GM18870 (cell line): ENCODE results near the gene ITPR2.

ENCODE experiments used
- ATAC-seq: cut with Tn5 transposase; IDR thresholded peaks from one replicate; pipeline ENCODE4 v1.9.1; 2021; ENCODE audit warnings: moderate library complexity; ENCODE audit not compliant: unreplicated experiment

ITPR2 gene

GRCh38 chr12:26374934-26375680 lies 457.9 kb downstream of the ITPR2 start:
- ATAC-seq = no peak

DNA sequence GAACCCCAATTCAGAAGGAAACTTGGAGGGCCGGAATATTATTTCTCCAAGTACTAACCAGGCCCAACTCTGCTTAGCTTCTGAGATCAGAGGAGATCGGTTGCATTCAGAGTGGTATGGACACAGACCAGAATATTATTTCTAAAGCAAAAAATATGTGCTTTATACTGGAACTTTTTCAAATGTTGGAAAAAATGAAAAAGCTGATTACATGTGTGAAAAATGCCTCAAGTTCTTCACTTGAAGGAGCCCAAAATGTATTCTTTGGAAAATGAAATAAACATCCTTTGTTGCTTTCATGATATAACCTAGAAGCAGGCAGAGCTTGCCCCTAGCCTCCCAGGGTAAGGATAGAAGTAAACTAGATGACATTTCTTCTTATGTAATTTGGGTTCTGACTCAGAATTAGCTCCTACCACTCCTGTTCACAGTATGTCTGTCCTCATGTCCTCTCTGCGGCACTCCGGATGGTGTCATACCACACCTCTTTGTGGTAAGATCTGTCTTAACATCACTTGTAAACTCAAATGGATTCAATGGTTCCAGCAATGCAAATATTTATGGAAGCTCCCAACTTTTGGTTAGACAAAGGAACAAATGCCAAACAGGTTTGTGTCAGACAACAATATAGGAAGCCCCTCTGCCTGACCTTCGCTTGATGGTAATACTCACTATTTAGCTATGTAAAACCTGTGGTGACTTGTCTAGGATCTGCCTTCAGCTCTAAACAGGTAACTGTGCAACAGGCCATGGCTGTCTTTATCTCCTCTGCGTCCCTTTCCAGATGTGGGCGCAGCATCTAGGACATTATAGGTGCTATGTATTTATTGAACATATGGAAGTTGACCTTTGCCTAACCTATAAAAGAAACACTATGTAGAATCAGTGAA lies 459.1 kb downstream of the ITPR2 start:
- ATAC-seq = no peak

DNA sequence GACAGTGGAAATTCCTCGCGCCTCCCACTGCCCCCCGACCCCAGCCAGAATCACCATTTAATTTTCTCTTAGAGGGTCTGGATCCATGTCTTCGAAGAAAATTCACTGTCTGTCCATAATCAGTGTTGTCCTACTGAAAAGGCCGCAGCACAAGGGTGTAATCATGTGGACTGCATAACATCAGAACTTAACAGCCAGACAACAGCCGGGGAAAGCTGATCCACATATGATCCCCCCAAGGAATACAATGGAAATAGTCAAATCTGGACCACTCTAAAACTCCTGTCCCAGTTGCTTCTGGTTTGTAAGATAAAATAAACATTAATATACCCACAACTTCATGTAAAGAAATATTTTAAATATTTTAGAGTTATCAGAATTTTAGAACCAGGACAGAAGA lies 460.1 kb downstream of the ITPR2 start:
- no peak for ATAC-seq

- ATAC-seq = no peak
Measured at GRCh38 chr12:26370098-26370497, 462.9 kb downstream of the ITPR2 start.

DNA sequence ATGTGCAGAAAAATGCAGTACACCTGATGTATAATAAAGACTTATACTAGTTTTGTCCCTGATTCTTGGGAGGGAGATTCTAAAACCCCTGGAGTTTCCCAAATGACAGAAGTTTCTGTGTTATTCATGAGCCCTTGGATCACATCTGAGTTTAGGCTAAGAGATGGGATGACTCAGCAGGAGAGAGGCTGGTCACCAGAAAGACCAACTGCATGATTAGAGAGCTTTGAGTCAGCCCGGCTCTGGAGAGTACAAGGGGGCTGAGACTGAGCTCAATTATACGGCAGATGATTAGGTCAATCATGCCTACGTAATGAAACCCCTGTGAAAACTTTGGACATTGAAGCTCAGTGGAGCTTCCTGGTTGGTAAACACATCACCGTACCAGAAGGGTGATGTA lies 463.4 kb downstream of the ITPR2 start:
- no peak for ATAC-seq

DNA sequence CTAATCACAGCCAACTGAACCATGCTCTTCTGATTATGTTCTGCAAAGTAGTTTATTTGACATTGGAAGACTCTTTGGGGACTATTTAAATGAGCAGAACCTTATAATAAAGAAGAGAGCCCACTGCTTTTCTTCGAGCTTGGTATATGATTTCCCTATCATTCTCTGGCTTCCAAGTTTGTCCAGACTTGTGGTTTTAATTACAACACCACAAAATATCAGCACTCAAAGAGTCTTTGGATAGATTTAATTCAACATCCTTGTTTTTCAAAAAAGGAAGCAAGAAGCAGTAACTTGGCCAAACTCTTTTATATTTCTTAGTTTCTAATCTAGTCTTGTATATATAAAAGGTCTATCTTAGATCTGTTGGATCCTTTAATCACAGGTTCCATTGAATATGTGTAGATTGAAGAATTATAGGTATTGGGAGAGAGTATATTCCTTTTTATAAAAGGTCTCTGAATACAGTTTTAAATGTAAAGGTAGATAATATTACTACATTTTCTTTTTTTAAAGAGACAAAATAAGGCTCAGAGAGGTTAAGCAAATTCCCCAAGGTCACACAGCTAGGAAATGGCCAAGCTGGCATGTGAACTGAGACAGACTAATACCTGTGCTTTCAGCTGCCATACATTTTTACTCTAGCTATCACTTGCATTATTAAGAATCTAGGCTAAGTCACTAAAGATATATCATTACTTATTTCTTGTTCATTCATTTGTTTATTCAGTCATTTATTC lies 464.8 kb downstream of the ITPR2 start:
- ATAC-seq = no peak

DNA sequence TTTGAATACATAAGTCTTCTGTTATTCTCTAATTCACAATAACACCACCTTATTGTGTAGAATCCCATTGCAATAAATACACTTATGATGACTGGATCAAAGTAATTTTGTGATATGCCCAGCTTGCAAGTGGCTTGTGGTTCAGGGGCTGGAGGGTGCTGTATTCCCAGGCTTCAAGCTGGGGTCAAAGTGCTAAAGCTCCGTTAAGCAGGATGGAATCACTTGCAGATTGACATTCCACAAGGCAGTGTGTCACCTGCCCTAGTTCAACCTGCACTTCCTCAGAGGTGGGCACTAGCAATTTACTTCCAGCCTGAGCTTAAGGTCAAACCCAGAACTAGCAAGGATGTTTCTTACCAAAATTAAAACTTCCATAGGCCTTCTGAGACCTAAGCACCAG lies 471.0 kb downstream of the ITPR2 start:
- ATAC-seq = no peak

- ATAC-seq = no peak
Measured at GRCh38 chr12:26360062-26360461, 472.9 kb downstream of the ITPR2 start.

DNA sequence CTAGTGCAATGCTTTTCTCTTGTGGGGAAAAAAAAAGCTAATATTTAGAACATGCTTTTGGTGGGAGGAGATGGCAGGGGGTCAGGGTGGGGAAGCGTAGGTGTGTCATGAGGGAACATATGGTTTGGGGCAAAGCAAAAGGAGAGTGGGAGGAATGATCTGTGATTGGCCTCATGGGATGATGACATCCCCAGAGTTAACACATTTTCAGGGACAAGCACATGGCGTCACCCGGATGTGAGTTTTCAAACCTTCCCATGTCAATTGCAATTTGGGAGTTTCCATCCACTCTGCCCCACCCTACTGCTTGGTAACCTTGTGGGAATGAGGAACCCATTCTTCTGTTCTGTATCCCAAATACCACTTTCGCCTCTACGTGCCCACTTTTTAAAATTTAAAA lies 473.4 kb downstream of the ITPR2 start:
- ATAC-seq = no peak

DNA sequence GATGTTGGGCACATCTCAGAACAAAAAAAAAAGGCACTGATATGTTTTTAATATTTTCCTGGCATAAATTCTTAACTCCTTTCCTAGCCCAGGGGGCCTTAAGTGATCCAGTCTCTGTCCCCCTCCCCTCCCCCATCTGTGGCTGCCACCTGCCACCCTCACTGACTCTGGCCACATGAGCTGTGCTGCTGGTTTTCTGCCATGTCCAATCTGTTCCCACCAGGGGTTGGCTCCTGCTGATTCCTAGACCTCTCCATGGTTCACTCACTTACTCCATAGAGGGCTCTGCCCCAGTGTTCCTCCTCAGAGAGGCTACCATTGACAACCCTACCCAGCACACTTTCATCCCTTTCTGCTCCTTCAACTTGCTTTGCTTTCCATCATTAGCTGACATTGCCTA lies 474.3 kb downstream of the ITPR2 start:
- no peak for ATAC-seq

- no peak for ATAC-seq
Measured at GRCh38 chr12:26347300-26347699, 485.7 kb downstream of the ITPR2 start.

GRCh38 chr12:26346736-26347135 lies 486.3 kb downstream of the ITPR2 start:
- no peak for ATAC-seq

DNA sequence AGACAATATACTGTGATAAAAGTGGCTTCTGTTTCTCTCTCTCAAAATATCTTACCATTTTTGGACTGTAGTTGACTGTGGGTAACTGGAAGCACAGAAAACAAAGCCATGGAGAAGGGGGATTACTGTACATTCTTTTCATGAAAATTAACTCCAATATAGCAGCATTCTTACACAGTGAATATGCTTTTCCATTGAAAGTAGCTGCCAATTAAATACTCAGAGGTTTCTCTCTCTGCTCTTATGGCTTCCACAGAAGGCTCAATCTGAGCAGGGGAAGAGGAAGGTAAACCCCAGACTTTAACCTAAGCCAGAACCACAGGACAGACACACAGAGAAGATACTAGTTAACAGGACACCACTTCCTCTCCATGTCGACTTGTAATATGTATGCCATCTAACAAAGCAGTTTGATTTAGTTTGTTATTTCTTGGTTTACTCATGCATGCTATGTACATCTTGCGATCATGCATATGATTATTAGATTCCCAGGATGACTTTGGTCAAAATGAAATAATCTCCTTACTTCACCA lies 487.5 kb downstream of the ITPR2 start:
- no peak for ATAC-seq

- ATAC-seq = no peak
Measured at GRCh38 chr12:26341491-26341890, 491.5 kb downstream of the ITPR2 start.

- peak; percentile 51 for ATAC-seq
Measured at GRCh38 chr12:26340649-26341048, 492.3 kb downstream of the ITPR2 start.

- ATAC-seq = no peak
Measured at GRCh38 chr12:26339976-26340375, 493.0 kb downstream of the ITPR2 start.

- no peak for ATAC-seq
Measured at GRCh38 chr12:26338586-26339572, 494.1 kb downstream of the ITPR2 start.

- ATAC-seq = no peak
Measured at GRCh38 chr12:26335651-26336050, 497.3 kb downstream of the ITPR2 start.

DNA sequence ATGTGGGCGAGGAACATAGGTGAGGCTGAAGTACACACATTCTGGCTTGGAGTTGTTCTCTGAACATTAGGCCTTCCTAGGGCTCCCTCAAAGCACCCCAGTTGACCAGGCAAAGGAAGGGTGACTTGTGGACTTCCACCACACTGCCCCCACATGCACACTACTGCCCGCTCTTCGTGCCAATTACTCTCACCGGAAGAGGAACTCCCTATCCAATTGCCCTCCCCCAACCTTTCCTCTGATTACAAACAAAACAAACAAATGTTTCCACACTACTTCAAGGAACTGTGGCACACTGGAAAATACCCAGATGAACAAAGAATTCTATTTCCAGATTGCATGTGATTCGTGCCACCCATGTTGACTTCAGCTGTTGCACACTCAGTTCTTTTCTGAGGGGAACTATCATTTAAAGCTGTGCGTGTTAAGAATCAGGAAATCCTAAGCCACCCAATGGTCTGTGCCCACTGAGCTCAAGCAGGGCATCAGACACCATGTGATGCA lies 498.3 kb downstream of the ITPR2 start:
- ATAC-seq = no peak

DNA sequence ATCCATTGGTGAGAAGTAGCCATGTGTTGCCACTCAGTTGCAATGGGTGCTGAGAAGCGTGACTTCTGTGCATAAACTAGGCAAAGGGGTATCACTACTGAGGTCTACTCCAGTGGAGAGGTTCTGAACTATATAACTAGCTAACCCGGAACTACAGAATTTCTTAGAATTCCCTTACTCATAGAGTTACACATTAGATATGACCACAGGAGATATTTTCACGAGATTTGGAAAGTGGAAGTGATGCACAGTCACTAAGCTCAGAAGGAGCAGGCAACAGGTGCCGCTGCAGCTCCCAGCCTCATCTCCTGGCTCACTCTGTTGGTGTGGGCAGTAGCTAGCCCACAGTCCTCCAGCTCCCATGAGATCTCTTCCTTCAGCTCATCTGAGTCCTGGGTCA lies 501.0 kb downstream of the ITPR2 start:
- no peak for ATAC-seq
